Heart right ventricle (tissue), 16 donors: Measurements from ENCODE around the gene AGMAT. TPM values are rescaled to one million over a fixed set of nuclear protein-coding genes. Genes with fewer than 3 reads are reported as not detected.

Experiments used
- ATAC-seq, 8 donors: fragments of 200-7000 bp; cut with Tn5 transposase; one replicate each; pipeline ENCODE4 v1.9.1; 2020; ENCODE audit warnings: mild to moderate bottlenecking in 8 of 8, moderate library complexity in 8 of 8, moderate number of reproducible peaks in 1 of 8
- DNase-seq, 2 donors: peaks; one replicate each; pipeline ENCODE4 v3.0.0-alpha.2; 2020
- H3K27ac ChIP-seq, 10 donors: fragments of 200-600 bp; sonication (generic) in 2 of 10; one replicate each; pipeline versions ENCODE4 v1.5.0 to v1.8.0; 2020 to 2022; ENCODE audit warnings: mild to moderate bottlenecking in 3 of 10
- H3K27me3 ChIP-seq, 7 donors: fragments of 200-600 bp; one replicate each; pipeline ENCODE4 v1.8.0; 2021 to 2022; ENCODE audit warnings: mild to moderate bottlenecking in 2 of 7
- H3K36me3 ChIP-seq, 9 donors: fragments of 200-600 bp; sonication (generic) in 1 of 9; one replicate each; pipeline versions ENCODE4 v1.5.0 to v1.8.0; 2020 to 2022; ENCODE audit warnings: mild to moderate bottlenecking in 2 of 9
- H3K4me1 ChIP-seq, 9 donors: fragments of 200-600 bp; sonication (generic) in 1 of 9; one replicate each; pipeline versions ENCODE4 v1.5.0 to v1.8.0; 2020 to 2022; ENCODE audit warnings: mild to moderate bottlenecking in 4 of 9
- H3K4me3 ChIP-seq, 10 donors: fragments of 200-600 bp; sonication (generic) in 2 of 10; one replicate each; pipeline versions ENCODE4 v1.5.0 to v1.8.0; 2020 to 2022; ENCODE audit warnings: mild to moderate bottlenecking in 7 of 10, moderate library complexity in 2 of 10
- H3K9me3 ChIP-seq, 11 donors: fragments of 200-600 bp in 10 of 11; sonication (generic) in 2 of 11; one replicate each; pipeline versions ENCODE4 v1.5.0 to v1.8.0; 2013 to 2022; ENCODE audit warnings: mild to moderate bottlenecking in 2 of 11, control low read depth in 1 of 11, moderate library complexity in 1 of 11
- CTCF ChIP-seq, 9 donors: fragments of 200-600 bp; sonication (generic) in 2 of 9; IDR thresholded peaks; one replicate each; pipeline versions ENCODE4 v1.5.0 to v1.8.0; 2021 to 2022; ENCODE audit warnings: antibody characterized with exemption in 9 of 9, mild to moderate bottlenecking in 5 of 9, moderate library complexity in 1 of 9
- WGBS, 2 donors: extraction: QIAGEN DNeasy Blood & Tissue Kit; methylation state at CpG; one replicate each; pipeline ENCODE4 v1.1.7; 2013; ENCODE audit warnings: inconsistent platforms in 1 of 2; 5-methylcytosine and 5-hydroxymethylcytosine counted together
- intact Hi-C, 10 donors: fragments of 100-400 bp; cut with DNase I; formaldehyde crosslinking; loops; one replicate each; pipeline versions ENCODE4 v1.11.1 to v1.14.2; 2022
- polyA plus RNA-seq, 2 donors: library from polyadenylated mRNA; stranded (reverse); fragments of 200-250 nt; gene quantifications; one replicate each; pipeline ENCODE4 v1.2.3, GENCODE V29; 2013
- total RNA-seq, 10 donors: library from RNA; stranded (reverse); fragmentation: NEBNext Ultra II Directional in 3 of 10; extraction: Animal tissue kit (Norgen Biotek cat#: 25700) in 3 of 10; gene quantifications; one replicate each; pipeline versions ENCODE4 v1.2.1 to v1.2.4, GENCODE V29; 2021 to 2023
- donor health status: Arrhythmogenic right ventricular cardiomyopathy.
- donor health status: ischemic (EF 13 %, LVEDD 7.1; RV severe dilation, severe dysfunction).
- donor health status: healthy with polysubstance abuse.
- donor health status: DM: no; HTN: yes; CAD: no.
- donor health status: DM: no; HTN: no; CAD: no.
- donor health status: ischemic (EF 25% LVEDD 6.9; RV normal size, moderate dysfunction).
- donor health status: ischemic (EF 25% LVEDD 5.7; RV mildly dilated, moderate dysfunction).
- donor health status: healthy.
- donor health status: DM: yes; HTN: yes; CAD: no.
- donor health status: Ischemic cardiomyopathy.
- donor health status: ischemic (EF 35%, LVEDD 5.7; RV mildly dilated, moderate dysfunction).
- donor health status: nonischemic (EF 11% LVEDD 7.7; RV severe dilation, severe dysfunction).
- donor health status: DM: yes; HTN: yes; CAD: no.
- donor health status: PGD.
- donor health status: ischemic (EF 29% LVEDD 5.4; RV normal size, mild dysfunction).
- donor health status: nonischemic (EF 23%, LVEDD 6.1; RV moderate dilation, normal function).

Gene AGMAT
- total and polyA plus RNA-seq, 12 donors: 0.06 to 0.30 (median 0.23) TPM; not detected in 5

DNA sequence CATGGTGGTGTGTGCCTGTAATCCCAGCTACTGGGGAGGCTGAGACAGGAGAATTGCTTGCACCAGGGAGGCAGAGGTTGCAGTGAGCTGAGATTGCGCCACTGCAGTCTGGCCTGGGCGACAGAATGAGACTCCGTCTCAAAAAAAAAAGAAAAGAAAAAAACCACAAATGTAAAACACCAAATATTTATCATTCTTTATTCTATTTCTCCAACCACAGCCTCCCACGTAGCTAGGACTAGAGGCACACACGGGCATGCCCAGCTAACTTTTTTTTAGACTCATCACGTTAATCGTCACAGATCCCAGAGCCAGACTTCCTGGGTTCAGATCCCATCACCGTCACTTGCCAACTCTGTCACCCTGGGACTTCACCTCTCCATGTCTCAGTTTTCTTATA lies 44.7 kb downstream of the AGMAT start:
- 96 to 97% methylated on average over 8 of the region's 8 CpGs for WGBS, 2 donors
- no peaks in the 10 kb centered on the region for H3K4me1 ChIP-seq
- no peak for TF ChIP-seq CTCF (IDR thresholded peaks at IDR 0.05)
- DNase-seq (no peak), ATAC-seq (no peak)
- no peak overlapping the region for H3K27ac ChIP-seq
- H3K9me3 ChIP-seq: no peaks in the 10 kb centered on the region
- H3K27me3 ChIP-seq: no peaks in the 10 kb centered on the region
- no peak overlapping the region for H3K4me3 ChIP-seq
- peaks cover 0 to 100% (median 48%) of the 10 kb centered on the region in 9 donors for H3K36me3 ChIP-seq
- intact Hi-C loops: no loop called here

DNA sequence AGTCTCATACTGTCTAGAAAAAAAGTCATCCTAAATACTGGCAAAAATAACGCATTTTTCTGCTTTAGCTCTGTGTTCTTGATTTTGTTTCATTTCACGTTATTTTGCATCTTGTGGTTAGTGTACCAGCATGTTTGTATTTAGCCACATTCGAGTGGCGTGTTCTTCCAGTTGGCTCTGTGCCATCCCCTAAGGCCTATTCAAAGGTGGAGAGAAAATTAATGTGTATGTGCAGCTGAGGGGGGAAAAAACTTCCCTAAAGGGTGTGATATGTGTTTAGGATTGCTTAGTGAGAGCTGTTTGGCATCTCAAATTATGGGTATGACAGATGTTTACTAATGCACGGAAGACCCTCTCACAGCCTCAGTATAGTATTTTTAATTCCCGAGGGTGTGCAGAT lies 46.1 kb downstream of the AGMAT start:
- intact Hi-C loops: no loop called here
- no peaks in the 10 kb centered on the region for H3K27me3 ChIP-seq
- ATAC-seq (no peak), DNase-seq (no peak)
- no peaks in the 10 kb centered on the region for H3K9me3 ChIP-seq
- TF ChIP-seq CTCF (IDR thresholded peaks at IDR 0.05): no peak
- 67 to 77% methylated on average over 6 of the region's 6 CpGs for WGBS, 2 donors
- no peak overlapping the region for H3K4me3 ChIP-seq
- H3K27ac ChIP-seq: no peak overlapping the region
- peaks cover 0 to 100% (median 47%) of the 10 kb centered on the region in 9 donors for H3K36me3 ChIP-seq
- no peaks in the 10 kb centered on the region for H3K4me1 ChIP-seq

- Histone ChIP-seq H3K36me3 (peaks cover 0 to 76% (median 13%) of the 10 kb centered on the region in 9 donors), H3K27me3 (no peaks in the 10 kb centered on the region), H3K4me3 (no peak overlapping the region), H3K9me3 (no peaks in the 10 kb centered on the region), H3K27ac (no peak overlapping the region), H3K4me1 (peaks cover 0 to 22% (median 11%) of the 10 kb centered on the region in 9 donors)
- intact Hi-C loops: no loop called here
- DNase-seq (no peak), ATAC-seq (no peak)
- WGBS, 2 donors: 86 to 90% methylated on average over 2 of the region's 2 CpGs
- no peak for TF ChIP-seq CTCF (IDR thresholded peaks at IDR 0.05)
Measured at GRCh38 chr1:15531682-15532081, 53.2 kb downstream of the AGMAT start.

GRCh38 chr1:15531003-15531402 lies 53.8 kb downstream of the AGMAT start:
- no peaks in the 10 kb centered on the region for H3K27me3 ChIP-seq
- H3K9me3 ChIP-seq: no peaks in the 10 kb centered on the region
- no peak for DNase-seq
- peaks cover 0 to 70% (median 8%) of the 10 kb centered on the region in 9 donors for H3K36me3 ChIP-seq
- TF ChIP-seq CTCF (IDR thresholded peaks at IDR 0.05): no peak
- 94 to 96% methylated on average over 4 of the region's 4 CpGs for whole genome bisulfite sequencing, 2 donors
- intact Hi-C loops: no loop called here
- H3K4me1 ChIP-seq: peaks cover 0 to 26% (median 14%) of the 10 kb centered on the region in 9 donors
- no peak overlapping the region for H3K27ac ChIP-seq
- ATAC-seq: no peak
- H3K4me3 ChIP-seq: no peak overlapping the region
